Myocyte (in vitro differentiated cells): ENCODE results near the gene MUC22. TPM values are rescaled to one million over a fixed set of nuclear protein-coding genes. Genes with fewer than 3 reads are reported as not detected.
"Not testable (repeated sequence)": the region's sequence is repeated elsewhere in the genome, so short reads cannot be mapped to it uniquely, and the experiment has no call there.

Source experiments
- DNase-seq: peaks from one replicate; pipeline ENCODE4 v3.0.0-alpha.2; 2012; ENCODE audit warnings: low read depth
- total RNA-seq: library from RNA; depleted of rRNA; stranded (reverse); fragments of >200 nt; gene quantifications from 2 replicates; pipeline ENCODE4 v1.2.3, GENCODE V29; 2014

Gene MUC22
- total RNA-seq, 1 donor from 2014 or later = not detected

- DNase-seq = no peak
These were observed 13.0 kb upstream of the MUC22 start for GRCh38 chr6:30997301-30997700.

GRCh38 chr6:30998785-30999184 is 11.5 kb upstream of the MUC22 start:
- no peak for DNase-seq

- DNase-seq = not testable (repeated sequence)
These were observed 10.0 kb upstream of the MUC22 start for GRCh38 chr6:31000067-31000860.

GRCh38 chr6:31001281-31001888 is 8.9 kb upstream of the MUC22 start:
- DNase-seq = no peak

GRCh38 chr6:31002471-31002870 is 7.8 kb upstream of the MUC22 start:
- DNase-seq = no peak

GRCh38 chr6:31004794-31005193 is 5.5 kb upstream of the MUC22 start:
- DNase-seq = no peak

- no peak for DNase-seq
These were observed 4.8 kb upstream of the MUC22 start for GRCh38 chr6:31005249-31006020.

GRCh38 chr6:31007694-31008093 is 2.6 kb upstream of the MUC22 start:
- DNase-seq = peak; percentile 89

GRCh38 chr6:31008165-31008564 is 2.1 kb upstream of the MUC22 start:
- no peak for DNase-seq

- DNase-seq = no peak
These were observed 543 bp upstream of the MUC22 start for GRCh38 chr6:31009731-31010130.

- no peak for DNase-seq
These were observed 879 bp downstream of the MUC22 start for GRCh38 chr6:31011153-31011552.

GRCh38 chr6:31016659-31017299 is 6.5 kb downstream of the MUC22 start:
- DNase-seq = no peak

- DNase-seq = not testable (repeated sequence)
These were observed 7.2 kb downstream of the MUC22 start for GRCh38 chr6:31017436-31017835.

- DNase-seq = no peak
These were observed 9.8 kb downstream of the MUC22 start for GRCh38 chr6:31020057-31020456.

GRCh38 chr6:31020631-31021255 is 10.5 kb downstream of the MUC22 start:
- not testable (repeated sequence) for DNase-seq

GRCh38 chr6:31021705-31022531 is 11.6 kb downstream of the MUC22 start:
- not testable (repeated sequence) for DNase-seq

- no peak for DNase-seq
These were observed 15.3 kb downstream of the MUC22 start for GRCh38 chr6:31025595-31025994.

GRCh38 chr6:31031095-31031494 is 20.8 kb downstream of the MUC22 start:
- no peak for DNase-seq

GRCh38 chr6:31033075-31033474 is 22.8 kb downstream of the MUC22 start:
- no peak for DNase-seq

GRCh38 chr6:31035862-31036497 is 25.7 kb downstream of the MUC22 start:
- no peak for DNase-seq
